GM20431 (cell line): ENCODE results near the gene SLC66A1.

Experiments
- in situ Hi-C: fragments of 300-500 bp; cut with MseI, MboI; formaldehyde crosslinking; loops from one replicate; pipeline ENCODE4 v1.15.0; 2020; ENCODE audit warnings: low sequenced_read_pairs; ENCODE audit not compliant: unreplicated experiment

The SLC66A1 gene

DNA sequence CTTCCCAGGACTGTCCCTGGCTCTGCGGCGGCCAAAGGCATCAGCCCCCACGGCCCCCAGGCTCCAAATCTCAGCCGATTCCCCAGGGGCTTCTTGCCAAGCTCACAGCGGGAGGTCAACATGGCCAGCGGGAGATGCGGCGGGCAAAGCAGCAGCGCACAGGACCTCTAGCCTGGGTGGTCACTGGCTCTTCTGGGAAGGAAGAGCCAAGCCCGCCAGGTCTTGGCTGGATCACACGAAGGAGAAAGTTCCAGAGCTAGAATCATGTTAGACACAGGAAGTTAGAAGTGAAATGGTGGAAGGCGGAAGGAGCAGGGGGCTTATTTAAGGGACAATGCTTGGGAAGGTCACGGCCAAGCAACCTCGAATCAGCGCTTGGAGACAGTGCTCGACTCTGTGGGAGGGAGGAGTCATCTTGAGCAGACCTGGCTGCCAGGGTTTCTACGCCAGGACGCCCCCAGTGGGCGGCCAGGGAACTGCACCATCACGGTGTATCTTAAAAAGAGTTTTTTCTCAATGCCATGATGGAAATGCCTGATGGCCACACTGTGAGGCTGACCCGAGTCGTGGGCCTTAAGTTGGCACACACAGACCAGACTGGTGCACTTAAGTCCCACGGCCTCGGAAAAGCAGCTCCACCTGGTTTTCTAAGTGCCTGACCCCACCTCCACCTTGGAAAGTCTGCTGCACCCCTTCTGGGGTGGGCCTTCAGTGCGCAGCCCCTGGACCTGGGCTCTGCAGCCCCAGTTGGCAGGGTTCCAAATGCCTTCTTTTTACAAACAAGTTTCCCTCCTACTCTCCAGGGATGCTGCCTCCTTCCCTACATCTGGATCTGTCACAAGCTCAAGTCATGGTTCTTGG, 29.3 kb downstream of the SLC66A1 start:
- in situ Hi-C loops = loop anchor here (10.0 kb wide), 1 partner anchor 313 kb away; no protein-coding TSS in a partner anchor

DNA sequence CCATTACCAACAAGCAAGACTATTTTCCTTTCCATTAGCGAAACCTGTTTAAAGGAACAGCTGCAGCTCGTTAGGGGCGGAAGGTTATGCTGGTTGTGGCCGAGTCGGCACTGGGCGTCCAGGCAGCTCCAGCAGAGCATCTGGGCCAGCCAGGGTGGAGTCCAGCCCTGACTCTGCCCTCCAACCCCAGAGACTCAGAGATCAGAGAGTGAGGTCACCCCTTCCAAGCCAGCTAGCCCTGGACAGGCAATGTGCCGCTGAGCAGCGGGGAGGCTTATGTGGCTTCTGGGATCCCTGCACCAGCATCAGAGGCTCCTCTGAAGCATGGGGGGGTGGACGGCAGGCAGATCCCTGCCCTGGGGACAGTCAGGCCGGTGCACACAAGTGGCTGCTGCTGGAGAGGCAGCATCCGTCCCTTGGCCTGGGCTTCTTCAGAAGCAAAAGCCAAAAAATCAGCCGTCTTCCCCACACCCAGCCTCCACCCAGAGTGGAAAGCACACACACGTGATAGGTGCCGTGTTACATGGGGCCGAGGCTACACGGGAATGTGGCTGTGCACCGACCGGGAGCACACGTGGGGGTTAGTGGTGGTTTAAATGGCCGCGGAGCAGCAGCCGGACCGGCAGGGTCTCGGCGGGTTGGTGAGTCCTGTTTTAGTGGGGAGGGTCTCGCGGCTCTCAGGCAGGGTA, 30.1 kb downstream of the SLC66A1 start:
- in situ Hi-C loops = loop anchor here (10.0 kb wide), 1 partner anchor 313 kb away; no protein-coding TSS in a partner anchor

DNA sequence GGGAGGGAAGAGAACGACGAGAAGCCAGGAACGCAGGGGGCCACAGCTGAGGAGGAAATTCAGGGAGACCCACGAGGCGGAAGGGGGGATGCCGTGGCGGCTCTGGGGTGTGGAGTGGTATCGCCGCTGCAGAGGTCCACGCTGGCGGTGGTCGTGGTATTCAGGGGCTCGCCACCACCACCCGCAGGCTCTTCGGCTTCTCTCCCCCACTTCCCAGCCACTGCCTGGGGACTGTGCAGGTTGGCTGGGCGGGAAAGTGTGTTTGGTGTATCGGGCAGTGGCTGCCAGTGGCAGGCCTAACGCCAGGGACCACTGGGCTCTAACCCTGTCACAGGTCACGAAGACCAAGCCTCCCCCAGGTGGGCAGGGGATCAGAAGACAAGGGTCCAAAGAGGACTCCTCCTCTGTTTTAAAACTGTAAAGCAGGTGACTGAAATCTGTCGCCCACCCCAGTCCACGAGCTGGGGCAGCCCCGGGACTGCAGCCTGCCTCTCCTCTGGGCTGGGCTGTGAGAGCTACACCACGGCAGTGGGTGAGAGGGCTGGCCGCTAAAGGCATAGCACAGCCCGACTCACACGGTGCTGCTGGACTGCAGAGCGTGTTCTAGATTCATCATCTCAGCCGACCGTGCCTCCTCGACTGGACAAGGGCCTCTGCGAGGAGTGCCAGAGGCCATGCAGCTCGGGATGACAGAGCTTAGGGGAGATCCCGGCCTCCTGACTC, 30.9 kb downstream of the SLC66A1 start:
- in situ Hi-C loops = loop anchor here (10.0 kb wide), 1 partner anchor 312 kb away; no protein-coding TSS in a partner anchor

DNA sequence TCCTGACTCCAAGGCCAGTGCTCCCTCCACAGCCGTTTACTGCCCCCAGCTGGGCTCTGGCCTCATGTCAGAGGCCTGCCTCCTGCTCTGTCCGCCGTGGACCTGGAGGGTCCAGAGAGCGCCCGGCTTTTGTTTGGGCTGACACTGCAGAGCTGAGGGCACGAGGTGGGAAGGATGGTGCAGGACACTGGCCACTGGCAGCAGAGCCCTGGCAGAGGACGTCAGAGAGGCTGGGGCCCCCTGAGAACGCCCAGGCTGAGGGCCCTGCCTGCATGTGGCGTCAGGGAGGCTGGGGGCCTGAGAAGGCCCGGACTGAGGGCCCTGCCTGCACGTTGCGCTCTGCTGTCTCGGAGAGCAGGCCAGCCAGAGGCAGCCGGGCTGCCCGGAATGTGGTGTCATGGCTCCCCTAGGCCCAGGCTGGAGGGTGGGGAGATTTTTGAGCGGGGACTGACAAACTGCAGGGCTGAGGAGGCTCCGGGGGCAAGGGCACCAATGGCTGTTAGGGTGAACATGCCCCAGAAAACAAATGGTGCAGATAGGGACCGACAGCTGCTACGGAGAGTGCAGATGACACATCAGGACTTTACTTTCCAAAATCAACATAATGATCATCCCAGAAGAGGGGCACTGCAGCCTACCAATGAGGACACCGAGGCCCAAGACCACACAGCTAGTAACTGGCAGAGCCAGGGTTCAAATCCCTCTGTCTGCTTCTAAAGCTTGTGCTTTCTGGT, 31.7 kb downstream of the SLC66A1 start:
- in situ Hi-C loops = loop anchor here (10.0 kb wide), 1 partner anchor 311 kb away; no protein-coding TSS in a partner anchor

DNA sequence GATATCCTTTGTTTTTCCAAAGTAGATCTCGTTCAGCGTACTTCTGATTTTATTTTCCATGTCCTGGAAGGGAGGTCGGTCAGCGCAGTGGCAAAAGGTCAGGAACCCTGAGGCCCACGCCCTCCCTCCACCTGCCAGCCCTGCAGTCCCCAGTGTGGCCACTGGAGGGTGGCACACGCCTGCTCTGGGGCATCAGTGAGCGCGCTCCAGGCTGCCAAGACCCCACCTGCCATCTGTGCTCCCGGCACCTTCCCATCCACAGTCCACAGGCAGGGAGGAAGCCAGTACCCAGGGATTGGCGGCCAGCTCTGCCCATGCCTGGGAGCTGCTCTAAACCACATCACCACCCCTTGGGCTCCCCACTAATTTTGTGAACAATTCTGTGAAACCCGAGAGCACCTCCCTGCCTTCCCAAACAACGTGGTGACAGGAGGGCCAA, 32.3 kb downstream of the SLC66A1 start:
- in situ Hi-C loops = loop anchor here (10.0 kb wide), 1 partner anchor 310 kb away; no protein-coding TSS in a partner anchor

DNA sequence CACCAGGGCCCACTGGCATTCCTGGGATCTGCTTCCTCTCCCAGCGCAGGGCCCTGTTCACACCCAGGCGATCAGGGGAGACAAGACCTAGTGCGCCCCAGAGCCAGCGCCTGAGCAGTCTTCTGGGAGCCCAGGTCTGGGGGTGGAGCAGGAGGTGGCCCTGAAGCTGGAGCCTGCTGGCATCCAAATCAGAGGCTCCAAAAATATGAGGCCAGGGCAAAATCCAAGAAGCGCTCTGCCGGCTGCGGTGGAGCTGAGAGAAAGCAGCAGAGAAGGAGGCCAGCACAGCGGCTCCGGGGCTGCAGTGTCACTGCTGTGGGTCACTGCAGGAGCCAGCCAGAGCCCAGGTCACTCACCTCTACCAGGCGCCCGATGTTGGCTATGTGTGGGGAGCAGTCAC, 32.7 kb downstream of the SLC66A1 start:
- in situ Hi-C loops = loop anchor here (10.0 kb wide), 1 partner anchor 310 kb away; no protein-coding TSS in a partner anchor

DNA sequence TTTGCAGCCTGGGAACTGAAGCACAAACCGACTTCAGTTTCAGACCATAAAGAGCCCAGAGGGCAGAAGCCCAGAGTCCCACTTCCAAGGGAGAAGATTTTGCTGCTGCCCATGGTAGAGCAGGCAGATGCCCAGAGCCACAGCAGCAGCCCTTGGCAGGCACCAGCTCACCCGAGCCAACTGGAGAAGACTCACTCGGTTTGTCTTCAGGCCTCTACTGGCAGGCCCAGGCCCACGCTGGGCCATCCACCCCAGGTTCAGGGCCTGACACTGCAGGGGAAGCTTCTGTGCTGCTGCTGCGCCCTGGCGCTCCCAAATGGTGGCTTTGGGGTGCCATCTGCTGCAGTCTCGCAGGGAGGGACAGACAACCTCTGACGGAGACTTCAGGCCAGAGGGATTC, 33.3 kb downstream of the SLC66A1 start:
- in situ Hi-C loops = loop anchor here (10.0 kb wide), 1 partner anchor 309 kb away; no protein-coding TSS in a partner anchor

GRCh38 chr1:19346026-19346425, 33.9 kb downstream of the SLC66A1 start:
- in situ Hi-C loops = loop anchor here (10.0 kb wide), 1 partner anchor 309 kb away; no protein-coding TSS in a partner anchor

GRCh38 chr1:19347533-19348172, 35.5 kb downstream of the SLC66A1 start:
- in situ Hi-C loops = loop anchor here (10.0 kb wide), 1 partner anchor 307 kb away; no protein-coding TSS in a partner anchor

GRCh38 chr1:19348441-19349198, 36.5 kb downstream of the SLC66A1 start:
- in situ Hi-C loops = loop anchor here (10.0 kb wide), 1 partner anchor 306 kb away; no protein-coding TSS in a partner anchor

- in situ Hi-C loops = loop anchor here (10.0 kb wide), 1 partner anchor 305 kb away; no protein-coding TSS in a partner anchor
These were observed 37.9 kb downstream of the SLC66A1 start for GRCh38 chr1:19349999-19350398.

GRCh38 chr1:19350566-19350965, 38.4 kb downstream of the SLC66A1 start:
- in situ Hi-C loops = no loop called here

DNA sequence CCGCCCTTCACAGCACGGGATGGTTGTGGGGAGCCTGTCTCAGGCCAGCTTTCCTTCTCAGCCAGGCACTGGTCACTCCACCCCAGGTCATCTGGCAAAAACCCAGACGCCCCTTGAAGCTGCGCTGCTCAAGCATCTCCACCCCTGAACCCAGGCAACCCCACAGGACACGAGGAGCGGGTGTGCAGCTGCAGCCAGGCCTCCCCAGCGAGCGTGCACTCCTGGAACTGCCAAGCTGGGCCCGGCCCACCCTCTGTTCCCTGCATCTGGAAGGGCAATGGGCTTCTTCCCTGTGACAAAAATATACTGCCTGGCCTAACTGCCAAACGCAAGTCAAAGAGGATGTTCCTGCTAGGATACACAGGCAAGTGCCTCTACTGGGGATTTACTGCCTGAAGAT, 39.7 kb downstream of the SLC66A1 start:
- in situ Hi-C loops = no loop called here

DNA sequence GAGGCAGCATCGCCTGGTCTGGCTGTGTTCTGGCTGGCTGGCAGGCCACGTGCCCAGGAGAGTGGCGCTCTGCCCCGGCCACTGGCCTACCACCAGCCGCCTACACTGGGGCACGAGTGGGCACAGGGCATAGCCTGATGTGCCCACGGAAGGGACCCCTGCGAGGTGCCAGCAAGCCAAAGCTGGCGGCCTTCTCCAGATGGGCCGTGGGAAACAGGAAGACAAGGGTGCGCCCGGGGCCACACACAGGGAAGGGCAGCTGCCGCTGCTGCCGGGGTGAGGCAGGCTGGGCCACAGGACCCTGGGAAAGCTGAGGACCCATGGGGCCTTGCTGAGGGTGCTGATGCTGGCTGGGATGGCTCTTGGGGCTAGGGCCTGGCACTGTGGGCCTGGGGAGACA, 40.7 kb downstream of the SLC66A1 start:
- in situ Hi-C loops = no loop called here

- in situ Hi-C loops = no loop called here
These were observed 41.5 kb downstream of the SLC66A1 start for GRCh38 chr1:19353596-19353995.

GRCh38 chr1:19354531-19354981, 42.4 kb downstream of the SLC66A1 start:
- in situ Hi-C loops = no loop called here

DNA sequence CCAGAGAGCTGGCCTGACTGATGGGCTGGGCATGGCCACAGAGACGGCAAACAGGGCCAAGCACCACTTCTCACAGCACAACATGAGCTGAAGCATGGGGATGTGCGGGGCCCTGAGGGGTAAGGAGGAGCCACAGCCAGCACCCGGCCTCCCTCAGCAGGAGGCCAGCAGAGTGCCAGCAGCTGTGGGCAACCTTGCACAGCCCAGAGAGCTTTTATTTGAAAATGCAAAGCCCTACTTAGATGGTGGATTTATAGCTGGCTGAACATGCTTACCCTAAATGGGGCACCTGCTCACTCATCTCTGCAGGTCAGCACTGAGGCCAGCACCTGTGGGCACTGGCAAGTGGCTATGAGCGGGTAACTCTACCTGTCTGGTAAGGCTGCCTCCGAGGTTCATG, 44.1 kb downstream of the SLC66A1 start:
- in situ Hi-C loops = no loop called here
